HL-60/S4 treated with retinoic acid at 250 ng/mL for 4 days and 3 days (cell line): ENCODE measurements around the gene GDF9.

Source experiments
- in situ Hi-C: fragments of 300-500 bp; cut with MboI; formaldehyde crosslinking; loops from 2 replicates; pipeline ENCODE4 v1.7.0; 2022; ENCODE audit warnings: low sequenced_read_pairs

The GDF9 gene

DNA sequence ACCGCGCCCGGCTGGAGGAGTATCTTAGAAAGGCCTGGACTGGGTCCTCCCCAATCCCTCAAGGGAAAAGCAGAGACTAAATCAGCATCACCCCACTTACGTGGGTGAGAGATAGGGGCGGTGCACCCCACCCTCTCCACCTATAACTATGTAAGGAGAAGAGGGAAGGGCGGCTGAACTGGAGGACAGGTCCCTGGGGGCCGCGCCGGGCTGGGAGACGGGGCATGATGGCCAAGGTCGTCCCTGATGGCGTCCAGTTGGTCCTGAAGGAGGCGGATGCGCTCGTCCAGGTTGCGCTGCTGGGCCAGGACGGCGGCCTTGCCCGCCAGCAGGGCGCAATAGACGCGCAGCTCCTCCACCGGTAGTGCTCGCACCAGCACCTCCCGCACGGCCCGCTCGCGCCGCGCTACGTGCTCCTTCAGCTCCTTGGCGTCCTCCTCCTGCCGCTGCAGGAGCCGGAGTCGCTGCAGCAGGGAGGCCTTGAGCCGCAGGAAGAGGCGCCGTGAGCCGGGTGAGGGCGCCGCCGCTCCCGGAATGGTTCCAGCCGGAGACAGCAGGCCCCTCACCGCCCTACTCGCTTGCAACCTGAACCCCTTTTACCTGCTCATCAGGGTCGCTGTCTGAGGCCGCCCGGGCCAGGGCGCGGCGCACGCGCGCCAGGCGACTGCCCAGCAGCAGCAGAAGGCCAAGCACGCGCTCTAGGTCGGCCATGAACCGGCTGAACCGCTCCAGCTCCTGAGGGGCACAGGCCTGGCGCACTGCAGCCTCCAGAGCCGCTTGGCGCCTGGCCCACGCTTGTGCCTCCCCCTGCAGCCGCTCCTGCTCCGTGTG lies 43.4 kb downstream of the GDF9 start:
- in situ Hi-C loops: no loop called here

DNA sequence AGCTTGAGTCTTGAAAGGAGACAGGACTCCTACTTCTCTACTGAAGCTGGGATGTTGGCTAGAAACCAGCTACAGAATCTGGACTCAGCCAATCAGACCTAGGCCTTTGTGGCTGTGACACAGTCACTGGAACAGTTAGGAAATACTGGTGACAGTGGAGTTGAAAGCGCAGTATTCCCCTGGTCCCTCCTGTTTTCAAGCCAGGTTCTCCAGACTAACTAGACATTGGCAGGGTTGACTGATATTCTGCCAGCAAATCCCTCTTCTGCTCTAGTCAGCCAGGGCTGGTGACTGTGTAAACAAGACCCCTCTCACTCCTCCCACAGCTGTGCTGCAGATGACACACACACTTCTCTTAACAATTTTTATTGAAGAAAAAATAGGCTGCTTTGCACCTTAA lies 44.5 kb downstream of the GDF9 start:
- in situ Hi-C loops: no loop called here

DNA sequence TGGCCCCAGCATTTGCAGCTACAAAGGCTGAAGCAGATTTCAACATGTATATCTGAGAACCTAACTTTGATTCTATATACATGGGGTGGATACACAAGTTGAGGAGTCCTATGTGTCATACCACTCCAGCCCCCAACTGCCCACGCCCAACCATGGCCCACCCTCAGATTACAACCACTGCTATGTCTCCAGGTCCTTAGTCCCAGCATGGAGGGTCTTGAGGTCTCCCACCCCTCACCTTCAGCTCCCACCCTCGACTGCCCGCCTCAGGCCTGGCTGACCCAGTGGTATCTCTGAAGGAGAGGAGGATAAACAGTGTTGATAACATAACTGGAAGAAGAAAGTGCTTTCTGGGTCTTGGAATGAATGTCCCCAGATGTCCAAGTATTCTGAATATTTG lies 44.9 kb downstream of the GDF9 start:
- in situ Hi-C loops: no loop called here

DNA sequence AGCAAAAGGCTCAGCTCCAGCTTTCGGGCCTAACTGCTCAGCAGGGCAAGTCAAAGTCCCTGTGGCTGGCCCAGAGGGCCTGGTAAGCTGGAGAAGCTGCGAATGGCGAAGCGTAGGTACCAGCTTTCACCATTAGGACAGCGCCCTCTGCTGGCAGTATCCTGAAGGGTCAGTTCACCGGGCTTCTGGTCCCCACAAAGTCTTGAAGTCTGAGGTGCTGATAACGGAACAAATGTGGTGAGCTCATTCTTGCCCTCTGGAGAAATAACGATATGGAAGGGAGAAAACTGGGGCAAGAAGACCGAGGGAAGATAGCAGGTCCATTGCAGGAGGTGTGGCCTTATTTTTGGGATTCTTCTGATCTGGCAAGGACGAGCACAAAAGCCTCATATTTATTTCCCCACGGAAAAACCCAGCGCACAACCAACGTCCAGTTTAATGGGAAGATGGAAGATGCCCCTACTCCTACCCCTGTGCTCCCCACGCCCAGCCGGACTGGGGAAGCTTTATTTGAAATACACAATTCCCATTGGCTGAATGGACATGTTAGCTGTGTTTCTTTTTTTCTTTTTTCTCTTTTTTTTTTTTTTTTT lies 46.0 kb downstream of the GDF9 start:
- in situ Hi-C loops: no loop called here

DNA sequence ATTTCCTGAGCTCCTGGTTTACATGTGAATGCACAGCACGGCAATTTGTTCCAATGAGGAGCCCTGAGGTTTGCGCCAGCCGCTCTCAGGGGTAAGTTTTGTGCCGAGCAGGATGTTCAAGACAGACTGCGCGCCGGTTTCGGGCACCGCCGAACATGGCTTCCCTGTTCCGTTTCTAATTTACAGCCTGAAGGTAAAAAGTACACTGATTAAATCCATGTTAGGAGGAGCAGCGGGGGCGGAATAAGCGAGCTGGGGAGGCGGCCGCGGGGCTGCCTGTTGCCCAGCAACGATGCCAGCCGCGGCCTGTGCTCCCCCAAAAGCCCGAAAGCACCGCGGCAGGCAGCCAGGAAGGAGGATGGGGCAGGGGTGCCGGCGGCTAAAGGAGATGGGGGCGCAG lies 46.8 kb downstream of the GDF9 start:
- in situ Hi-C loops: no loop called here

DNA sequence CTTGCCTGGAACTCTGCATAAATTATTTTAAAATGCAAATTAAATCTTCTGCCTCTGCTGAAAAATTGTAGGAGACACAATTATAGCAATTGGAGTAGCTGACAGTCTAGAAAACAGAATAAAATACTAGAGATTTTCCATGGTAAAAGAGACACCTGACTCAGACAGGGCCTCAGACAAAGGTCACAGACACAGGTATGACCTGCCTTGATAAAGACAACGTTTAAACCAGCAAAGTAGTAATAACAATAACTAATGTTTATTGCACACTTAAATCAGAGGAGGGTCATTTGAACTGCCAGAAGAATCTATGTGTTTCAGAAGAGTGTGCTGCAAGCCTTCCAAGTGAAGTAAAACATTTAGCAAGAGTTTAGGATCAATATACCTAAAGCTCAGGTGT lies 49.3 kb downstream of the GDF9 start:
- in situ Hi-C loops: no loop called here

DNA sequence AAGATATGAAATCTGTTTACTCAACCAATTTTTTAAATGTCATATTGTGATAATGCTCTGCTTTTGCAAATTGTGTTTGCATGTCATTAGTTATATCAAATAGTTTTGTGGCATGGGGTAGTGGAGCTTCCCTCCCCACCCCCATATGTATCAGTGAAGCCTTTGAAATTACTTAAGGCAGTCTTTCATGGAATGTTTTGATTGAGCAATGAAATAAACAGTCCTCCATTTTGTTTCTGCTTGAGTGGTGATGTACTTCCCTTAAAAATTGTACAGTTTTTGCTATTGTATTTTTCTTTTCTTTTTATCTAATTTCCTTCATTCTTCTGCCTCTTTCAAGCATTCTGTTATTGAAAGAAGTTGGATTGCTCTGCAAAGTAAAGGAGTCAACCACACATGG lies 49.7 kb downstream of the GDF9 start:
- in situ Hi-C loops: no loop called here

DNA sequence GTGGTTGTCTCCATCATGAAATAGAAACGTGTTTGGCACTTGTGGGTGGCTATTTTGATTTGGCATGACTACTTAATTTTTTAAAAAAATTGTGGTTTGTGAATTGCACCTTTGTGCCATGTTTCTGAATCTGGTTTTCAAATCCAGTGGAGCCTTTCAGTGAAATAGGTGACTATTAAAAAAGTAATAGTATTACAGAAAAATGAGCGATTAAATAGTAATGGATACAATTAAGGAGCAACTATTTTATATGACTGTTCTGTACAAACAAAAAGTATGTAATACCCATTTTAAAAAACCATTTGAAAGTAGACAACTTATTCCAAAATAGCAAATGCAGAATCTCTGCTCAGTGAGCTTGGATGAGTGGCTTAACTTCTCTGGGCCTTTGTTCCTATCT lies 50.2 kb downstream of the GDF9 start:
- in situ Hi-C loops: no loop called here

DNA sequence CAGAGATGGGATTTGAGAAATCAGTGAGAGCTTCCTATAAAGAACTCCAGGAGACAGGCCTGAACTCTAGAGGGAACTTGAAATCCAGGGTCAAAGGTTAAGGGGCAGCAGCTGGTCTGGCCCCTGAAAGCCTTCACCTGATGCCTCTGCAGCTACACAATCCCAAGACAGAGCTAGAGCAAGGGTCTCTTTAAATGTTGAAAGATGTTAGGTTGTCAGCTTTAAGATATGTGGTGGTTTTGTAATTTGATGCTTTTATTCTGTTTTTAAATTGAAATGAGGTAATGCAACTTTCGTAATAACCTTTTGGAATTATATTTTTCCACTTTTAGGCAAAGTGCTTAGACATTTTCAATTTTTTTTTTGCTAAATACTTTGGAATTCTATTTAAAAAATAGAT lies 50.8 kb downstream of the GDF9 start:
- in situ Hi-C loops: no loop called here

DNA sequence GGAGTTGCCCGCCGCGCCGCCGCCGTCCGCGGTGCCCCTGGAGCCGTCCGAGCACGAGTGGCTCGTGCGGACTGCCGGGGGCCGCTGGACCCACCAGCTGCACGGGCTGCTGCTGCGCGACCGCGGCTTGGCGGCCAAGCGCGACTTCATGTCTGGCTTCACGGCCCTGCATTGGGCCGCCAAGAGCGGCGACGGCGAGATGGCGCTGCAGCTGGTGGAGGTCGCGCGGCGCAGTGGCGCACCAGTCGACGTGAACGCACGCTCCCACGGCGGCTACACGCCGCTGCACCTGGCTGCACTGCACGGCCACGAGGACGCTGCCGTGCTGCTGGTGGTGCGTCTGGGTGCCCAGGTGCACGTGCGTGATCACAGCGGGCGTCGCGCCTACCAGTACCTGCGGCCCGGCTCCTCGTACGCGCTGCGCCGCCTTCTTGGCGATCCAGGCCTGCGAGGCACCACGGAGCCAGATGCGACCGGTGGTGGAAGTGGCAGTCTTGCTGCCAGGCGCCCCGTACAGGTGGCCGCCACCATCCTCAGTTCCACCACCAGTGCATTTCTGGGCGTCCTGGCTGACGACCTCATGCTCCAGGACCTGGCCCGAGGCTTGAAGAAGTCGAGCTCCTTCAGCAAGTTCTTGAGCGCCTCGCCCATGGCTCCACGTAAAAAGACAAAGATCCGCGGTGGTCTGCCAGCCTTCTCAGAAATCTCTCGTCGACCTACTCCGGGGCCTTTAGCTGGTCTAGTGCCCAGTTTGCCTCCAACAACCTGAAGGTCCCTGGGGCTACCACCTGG lies 51.6 kb downstream of the GDF9 start:
- in situ Hi-C loops: no loop called here

DNA sequence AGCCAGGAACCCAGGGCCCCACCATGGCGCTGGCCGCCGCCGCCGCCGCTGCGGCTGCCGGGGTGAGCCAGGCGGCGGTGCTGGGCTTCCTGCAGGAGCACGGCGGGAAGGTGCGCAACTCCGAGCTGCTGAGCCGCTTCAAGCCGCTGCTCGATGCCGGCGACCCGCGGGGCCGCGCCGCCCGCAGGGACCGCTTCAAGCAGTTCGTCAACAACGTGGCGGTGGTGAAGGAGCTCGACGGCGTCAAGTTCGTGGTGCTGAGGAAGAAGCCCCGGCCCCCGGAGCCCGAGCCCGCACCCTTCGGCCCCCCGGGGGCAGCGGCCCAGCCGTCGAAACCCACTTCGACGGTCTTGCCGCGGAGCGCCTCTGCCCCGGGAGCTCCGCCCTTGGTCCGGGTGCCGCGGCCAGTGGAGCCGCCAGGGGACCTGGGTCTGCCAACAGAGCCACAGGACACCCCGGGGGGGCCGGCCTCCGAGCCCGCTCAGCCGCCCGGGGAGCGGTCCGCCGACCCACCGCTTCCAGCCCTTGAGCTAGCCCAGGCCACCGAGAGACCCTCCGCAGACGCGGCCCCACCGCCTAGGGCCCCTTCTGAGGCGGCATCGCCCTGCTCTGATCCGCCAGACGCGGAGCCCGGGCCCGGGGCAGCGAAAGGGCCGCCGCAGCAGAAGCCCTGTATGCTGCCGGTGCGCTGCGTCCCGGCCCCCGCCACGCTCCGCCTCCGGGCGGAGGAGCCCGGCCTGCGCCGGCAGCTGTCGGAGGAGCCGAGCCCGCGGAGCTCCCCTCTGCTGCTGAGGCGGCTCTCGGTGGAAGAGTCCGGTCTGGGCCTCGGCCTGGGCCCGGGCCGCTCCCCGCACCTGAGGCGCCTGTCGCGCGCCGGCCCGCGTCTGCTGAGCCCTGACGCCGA lies 52.4 kb downstream of the GDF9 start:
- in situ Hi-C loops: no loop called here

DNA sequence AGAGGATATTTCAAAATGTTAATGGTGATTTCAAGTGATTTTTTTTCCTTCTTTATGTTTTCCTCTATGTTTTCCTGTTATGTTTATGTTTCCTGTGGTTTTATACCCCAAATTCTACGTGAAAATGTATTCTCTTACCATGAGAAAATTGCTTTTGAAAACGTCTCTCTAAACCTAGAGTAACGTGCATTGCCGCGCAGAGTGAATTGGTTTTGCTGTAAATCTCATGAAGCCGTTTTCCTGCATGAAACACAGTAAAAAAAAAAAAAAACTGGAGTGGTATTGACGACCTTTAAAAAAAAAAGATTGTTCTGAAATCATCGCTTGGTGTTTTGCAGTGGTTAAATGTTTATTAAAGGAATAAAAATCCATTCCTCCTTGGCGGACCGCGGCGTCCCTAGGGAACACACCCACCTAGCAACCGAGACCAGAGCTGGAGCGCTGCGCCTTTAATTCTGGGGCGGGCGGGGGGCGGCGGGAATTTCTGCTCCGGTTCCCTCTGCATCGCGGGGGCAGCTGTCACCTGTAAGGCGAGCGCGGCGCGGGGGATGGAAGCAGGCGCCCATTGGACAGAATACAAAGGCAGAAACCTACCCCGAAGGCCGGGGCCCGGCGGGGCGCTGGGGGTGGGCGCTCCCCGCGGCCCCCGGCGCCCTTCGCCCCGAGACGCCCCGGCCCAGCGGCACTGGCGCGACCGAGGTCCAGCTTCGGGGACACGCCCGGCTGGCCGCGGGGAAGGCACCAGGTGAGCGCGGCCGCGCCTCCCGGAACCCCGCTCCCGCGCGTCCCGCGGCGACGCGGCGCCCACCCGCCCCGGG lies 53.3 kb downstream of the GDF9 start, which contains the start of gene SOWAHA:
TSS of gene SOWAHA (plus strand) at position 522 of the 818 bp plus-strand sequence. CDS start 320 bp downstream, outside the sequence.
- in situ Hi-C loops: no loop called here

DNA sequence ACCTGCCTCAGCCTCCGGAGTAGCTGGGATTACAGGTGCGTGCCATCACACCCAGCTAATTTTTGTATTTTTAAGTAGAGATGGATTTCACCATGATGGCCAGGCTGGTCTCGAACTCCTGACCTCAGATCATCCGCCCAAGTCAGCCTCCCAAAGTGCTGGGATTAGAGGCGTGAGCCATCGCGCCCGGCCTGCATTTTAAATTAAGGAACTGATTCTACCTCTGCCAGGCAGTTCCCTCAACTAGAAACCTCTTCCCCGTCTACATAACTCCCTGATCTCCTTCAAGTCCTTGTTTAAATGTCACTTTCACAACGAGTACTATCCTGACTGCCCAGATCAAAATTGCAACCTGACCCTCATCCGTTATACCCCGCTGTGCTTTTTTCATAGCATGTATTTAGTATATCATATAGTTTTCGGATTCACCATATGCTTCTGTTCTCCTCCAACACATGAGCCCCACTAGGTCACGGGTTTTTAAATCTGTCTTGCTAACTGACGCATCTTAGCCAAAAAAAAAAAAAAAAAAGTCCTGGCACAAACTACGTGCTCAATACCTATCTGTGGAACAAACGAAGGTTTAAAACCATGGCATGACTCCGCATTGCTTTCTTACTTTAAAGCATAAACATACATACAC lies 54.0 kb downstream of the GDF9 start:
- in situ Hi-C loops: no loop called here
